Measurements from ENCODE around the gene HGFAC.

Gene HGFAC

DNA sequence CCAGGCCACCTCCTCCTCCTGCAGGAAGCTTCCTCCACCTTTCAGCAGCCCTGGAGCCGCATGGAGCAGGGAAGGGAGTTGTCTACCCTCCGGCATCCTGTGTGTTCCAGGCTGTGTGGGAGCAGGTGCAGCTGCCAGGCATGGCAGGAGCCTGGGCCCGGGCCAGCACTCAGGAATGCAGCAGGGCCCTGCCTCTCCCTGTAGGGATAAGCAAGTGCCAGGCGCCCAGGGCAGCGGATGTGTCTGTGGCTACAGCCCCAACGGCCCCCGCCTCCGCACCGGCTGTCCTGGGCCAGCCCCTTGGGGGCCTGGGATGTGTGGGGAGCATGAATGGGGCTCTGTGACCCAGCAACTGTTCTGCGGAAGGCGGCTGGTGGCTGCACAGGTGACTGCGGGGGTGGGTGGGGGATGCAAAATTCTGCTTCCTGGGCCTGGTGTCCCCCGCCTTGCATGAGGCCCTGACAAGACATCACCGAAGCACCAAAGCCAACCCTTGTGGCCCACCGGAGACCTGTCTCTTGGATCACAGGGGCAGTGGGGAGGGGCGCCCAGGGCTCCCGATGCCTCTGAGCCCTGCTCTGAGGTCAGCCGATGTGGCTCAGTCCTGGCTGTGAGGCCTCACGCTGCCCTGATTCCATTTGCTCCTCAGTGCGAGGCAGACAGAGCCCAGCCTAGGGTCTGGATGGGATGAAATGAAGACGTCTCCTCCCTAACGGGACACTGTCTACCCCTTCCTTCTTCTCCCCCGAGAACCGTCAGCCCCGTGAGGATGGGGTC is 19.9 kb downstream of the HGFAC start:
- Histone ChIP-seq H3K4me1 (ENCODE audit: low read depth, poor library complexity, severe bottlenecking) (no peaks in the 10 kb centered on the region), H2AFZ (ENCODE audit: low read depth) (no peak overlapping the region), H3K9ac (no peak overlapping the region), H3K27ac (no peak overlapping the region), H4K20me1 (ENCODE audit: insufficient read depth) (no peaks in the 10 kb centered on the region), H3K36me3 (ENCODE audit: insufficient read depth) (no peaks in the 10 kb centered on the region), H3K79me2 (ENCODE audit: insufficient read depth, low read depth) (no peaks in the 10 kb centered on the region), H3K27me3 (ENCODE audit: insufficient read depth, low read depth) (peaks cover 20% of the 10 kb centered on the region; the same call in 1 of the 2 replicates), H3K4me3 (IDR thresholded peaks at IDR 0.05; ENCODE audit: insufficient read depth, low read depth, low read length) (no peak overlapping the region), H3K4me2 (no peak overlapping the region)
- no peak for TF ChIP-seq CTCF (conservative IDR thresholded peaks at IDR 0.05; ENCODE audit: low read depth, low read length)

- Histone ChIP-seq H3K79me2 (ENCODE audit: insufficient read depth, low read depth) (no peaks in the 10 kb centered on the region), H3K36me3 (ENCODE audit: insufficient read depth) (no peaks in the 10 kb centered on the region), H4K20me1 (ENCODE audit: insufficient read depth) (no peaks in the 10 kb centered on the region), H3K27ac (no peak overlapping the region), H2AFZ (ENCODE audit: low read depth) (no peak overlapping the region), H3K4me2 (no peak overlapping the region), H3K9ac (no peak overlapping the region), H3K27me3 (ENCODE audit: insufficient read depth, low read depth) (peaks cover 17% of the 10 kb centered on the region; the same call in 1 of the 2 replicates), H3K4me3 (IDR thresholded peaks at IDR 0.05; ENCODE audit: insufficient read depth, low read depth, low read length) (no peak overlapping the region), H3K4me1 (ENCODE audit: low read depth, poor library complexity, severe bottlenecking) (no peaks in the 10 kb centered on the region)
- no peak for TF ChIP-seq CTCF (conservative IDR thresholded peaks at IDR 0.05; ENCODE audit: low read depth, low read length)
Measured at GRCh38 chr4:3462321-3462789, 20.6 kb downstream of the HGFAC start.

GRCh38 chr4:3462790-3463415 is 21.1 kb downstream of the HGFAC start, which contains the start of gene DOK7:
Gene DOK7 (plus strand): TSS chr4:3463306. CDS start chr4:3463376, 70 bp downstream.
- H3K79me2 ChIP-seq (ENCODE audit: insufficient read depth, low read depth) = no peaks in the 10 kb centered on the region
- H3K9ac ChIP-seq = no peak within 1 kb of the TSS
- H3K4me2 ChIP-seq = no peak within 1 kb of the TSS
- H3K4me3 ChIP-seq (IDR thresholded peaks at IDR 0.05; ENCODE audit: insufficient read depth, low read depth, low read length) = no peak within 1 kb of the TSS
- H3K27me3 ChIP-seq (ENCODE audit: insufficient read depth, low read depth) = peaks cover 17% of the 10 kb centered on the region; the same call in 1 of the 2 replicates
- H2AFZ ChIP-seq (ENCODE audit: low read depth) = no peak within 1 kb of the TSS
- H3K36me3 ChIP-seq (ENCODE audit: insufficient read depth) = no peaks in the 10 kb centered on the region
- no peaks in the 10 kb centered on the region for H3K4me1 ChIP-seq (ENCODE audit: low read depth, poor library complexity, severe bottlenecking)
- H3K27ac ChIP-seq = no peak within 1 kb of the TSS
- no peak for TF ChIP-seq CTCF (conservative IDR thresholded peaks at IDR 0.05; ENCODE audit: low read depth, low read length)
- H4K20me1 ChIP-seq (ENCODE audit: insufficient read depth) = no peaks in the 10 kb centered on the region

DNA sequence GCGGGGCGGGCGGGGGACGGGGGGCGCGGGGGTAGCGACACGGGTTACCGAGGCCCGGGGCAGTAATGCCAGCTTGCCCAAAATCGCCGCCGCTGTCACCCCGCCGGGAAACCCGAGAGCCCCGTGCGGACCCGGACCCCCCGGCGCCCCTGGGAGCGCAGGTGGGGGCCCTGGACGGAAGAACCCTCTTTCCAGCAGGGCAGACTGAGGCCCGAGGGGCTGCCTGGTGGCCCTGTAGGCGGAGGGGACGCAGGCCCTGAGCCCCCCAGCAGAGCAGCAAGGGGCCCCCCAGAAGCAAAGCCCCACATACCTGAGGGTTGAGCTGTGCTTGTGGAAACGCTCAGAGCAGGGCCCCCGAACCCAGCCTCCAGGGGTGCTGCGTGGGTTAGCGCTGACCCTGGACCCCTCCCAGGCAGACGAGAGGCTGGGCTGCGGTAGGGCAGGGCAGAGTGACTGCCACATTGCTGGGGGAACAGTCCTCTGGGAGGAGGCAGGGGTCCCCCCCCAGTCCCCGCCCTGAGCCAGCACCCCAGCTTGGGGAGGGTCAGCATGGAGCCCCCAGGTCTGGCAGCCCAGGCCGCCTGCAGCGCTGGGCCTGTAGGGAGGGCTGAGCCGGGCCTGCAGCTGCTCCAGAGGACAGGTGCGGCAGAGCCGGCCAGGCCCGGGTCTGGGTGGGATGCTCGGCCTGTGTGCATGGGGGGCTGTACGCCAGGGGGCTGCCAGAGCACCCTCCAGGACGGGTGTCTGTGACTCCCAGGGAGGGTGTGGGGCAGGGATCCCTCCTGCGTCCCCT is 22.0 kb downstream of the HGFAC start:
- Histone ChIP-seq H3K27me3 (ENCODE audit: insufficient read depth, low read depth) (peaks cover 17% of the 10 kb centered on the region; the same call in 1 of the 2 replicates), H3K9ac (no peak overlapping the region), H3K4me3 (IDR thresholded peaks at IDR 0.05; ENCODE audit: insufficient read depth, low read depth, low read length) (no peak overlapping the region)

More for the DNA sequence above, 22.0 kb downstream of the HGFAC start:
- H3K4me2 ChIP-seq = no peak overlapping the region
- H2AFZ ChIP-seq (ENCODE audit: low read depth) = no peak overlapping the region
- no peaks in the 10 kb centered on the region for H3K4me1 ChIP-seq (ENCODE audit: low read depth, poor library complexity, severe bottlenecking)
- no peaks in the 10 kb centered on the region for H4K20me1 ChIP-seq (ENCODE audit: insufficient read depth)
- no peak for TF ChIP-seq CTCF (conservative IDR thresholded peaks at IDR 0.05; ENCODE audit: low read depth, low read length)
- no peaks in the 10 kb centered on the region for H3K79me2 ChIP-seq (ENCODE audit: insufficient read depth, low read depth)
- H3K36me3 ChIP-seq (ENCODE audit: insufficient read depth) = no peaks in the 10 kb centered on the region
- no peak overlapping the region for H3K27ac ChIP-seq
